Measurements from ENCODE around the gene TM4SF5. TPM values are rescaled to one million over a fixed set of nuclear protein-coding genes. Genes with fewer than 3 reads are reported as not detected.

The TM4SF5 gene
- total RNA-seq, 1 experiment from 2014 or later, result not detected

DNA sequence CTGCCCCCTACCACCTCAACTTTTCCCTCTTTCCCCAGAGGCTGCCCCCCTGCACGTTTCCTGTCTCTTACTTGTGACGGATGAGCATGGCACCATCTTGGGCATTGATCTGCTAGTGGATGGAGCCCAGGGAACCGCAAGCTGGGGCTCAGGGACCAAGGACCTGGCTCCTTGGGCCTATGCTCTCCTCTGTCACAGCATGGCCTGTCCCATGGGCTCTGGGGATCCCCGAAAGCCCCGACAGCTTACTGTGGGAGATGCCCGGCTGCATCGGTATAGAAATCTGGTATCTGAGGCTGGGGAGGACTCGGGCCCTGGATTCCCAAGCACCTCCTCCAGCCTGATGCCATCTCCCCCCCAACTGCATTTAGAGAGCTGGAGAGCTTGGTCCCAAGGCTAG lies 30.1 kb upstream of the TM4SF5 start:
- POLR2A ChIA-PET, result no interaction called here
- intact Hi-C loops (cut with micrococcal nuclease), result no loop called here
- no peak overlapping the region for H2AFZ ChIP-seq (ENCODE audit: low read depth, low read length, poor library complexity, severe bottlenecking)
- ATAC-seq (no peak), DNase-seq (ENCODE audit: low read depth, low spot score) (no peak)
- CTCF ChIA-PET, result no interaction called here
- H3K9me3 ChIP-seq (ENCODE audit: control insufficient read depth in 1 of 2, insufficient read depth in 1 of 2, low read depth in 1 of 2, low read length in 2 of 2), result no peaks in the 10 kb centered on the region
- H3K79me2 ChIP-seq (ENCODE audit: insufficient read depth, low read length), result no peaks in the 10 kb centered on the region; the same call in 1 of the 2 replicates
- no peaks in the 10 kb centered on the region for H3K36me3 ChIP-seq (ENCODE audit: control insufficient read depth in 1 of 2, insufficient read depth in 2 of 2, low read length in 2 of 2)
- RAD21 ChIA-PET (ENCODE audit: low non-redundant PET in 1 of 2, low total read pairs in 2 of 2, uncharacterized antibody in 2 of 2, unreplicated experiment in 2 of 2), result no interaction called here
- H3K9ac ChIP-seq (ENCODE audit: low read length), result no peak overlapping the region
- H3K27ac ChIP-seq (ENCODE audit: low read depth, low read length), result no peak overlapping the region
- H4K20me1 ChIP-seq (ENCODE audit: insufficient read depth), result no peaks in the 10 kb centered on the region
- H3K4me1 ChIP-seq (ENCODE audit: control insufficient read depth in 1 of 2, insufficient read depth in 2 of 2, low read length in 2 of 2), result peaks cover 11 to 20% of the 10 kb centered on the region in 2 experiments
- H3K9me2 ChIP-seq (ENCODE audit: insufficient read depth), result no peaks in the 10 kb centered on the region
- no peak overlapping the region for H3K4me2 ChIP-seq (ENCODE audit: low read length)
- H3K4me3 ChIP-seq (replicated peaks in 1 of 2; ENCODE audit: low read depth in 1 of 2, low read length in 2 of 2), result no peak overlapping the region
- TF ChIP-seq TCF7L2 (IDR thresholded peaks at IDR 0.05; ENCODE audit: borderline replicate concordance, extremely low read depth, insufficient read depth, insufficient read length) (no peak), POLR2AphosphoS5 (IDR thresholded peaks at IDR 0.05; ENCODE audit: low read depth, low read length) (no peak), EZH2 (IDR thresholded peaks at IDR 0.05) (no peak), POLR2A (IDR thresholded peaks at IDR 0.05; ENCODE audit: borderline replicate concordance, extremely low read depth, insufficient read depth, insufficient read length) (no peak), RAD21 (IDR thresholded peaks at IDR 0.05; ENCODE audit: low read depth) (no peak), SIN3A (IDR thresholded peaks at IDR 0.05; ENCODE audit: low read depth) (no peak), CBX3 (IDR thresholded peaks at IDR 0.05; ENCODE audit: low read depth) (no peak), ELF1 (IDR thresholded peaks at IDR 0.05; ENCODE audit: borderline replicate concordance, low read depth) (no peak), SP1 (IDR thresholded peaks at IDR 0.05; ENCODE audit: low read depth) (no peak), SRF (IDR thresholded peaks at IDR 0.05; ENCODE audit: low read depth) (no peak), FOSL1 (IDR thresholded peaks at IDR 0.05; ENCODE audit: low read depth) (no peak), CEBPB (IDR thresholded peaks at IDR 0.05; ENCODE audit: low read depth) (no peak), JUND (IDR thresholded peaks at IDR 0.05) (no peak), EZH2phosphoT487 (IDR thresholded peaks at IDR 0.05; ENCODE audit: borderline replicate concordance) (no peak), YY1 (IDR thresholded peaks at IDR 0.05; ENCODE audit: extremely low read depth, insufficient replicate concordance, low read depth, low read length) (no peak)
- TF ChIP-seq, protein P1, sequence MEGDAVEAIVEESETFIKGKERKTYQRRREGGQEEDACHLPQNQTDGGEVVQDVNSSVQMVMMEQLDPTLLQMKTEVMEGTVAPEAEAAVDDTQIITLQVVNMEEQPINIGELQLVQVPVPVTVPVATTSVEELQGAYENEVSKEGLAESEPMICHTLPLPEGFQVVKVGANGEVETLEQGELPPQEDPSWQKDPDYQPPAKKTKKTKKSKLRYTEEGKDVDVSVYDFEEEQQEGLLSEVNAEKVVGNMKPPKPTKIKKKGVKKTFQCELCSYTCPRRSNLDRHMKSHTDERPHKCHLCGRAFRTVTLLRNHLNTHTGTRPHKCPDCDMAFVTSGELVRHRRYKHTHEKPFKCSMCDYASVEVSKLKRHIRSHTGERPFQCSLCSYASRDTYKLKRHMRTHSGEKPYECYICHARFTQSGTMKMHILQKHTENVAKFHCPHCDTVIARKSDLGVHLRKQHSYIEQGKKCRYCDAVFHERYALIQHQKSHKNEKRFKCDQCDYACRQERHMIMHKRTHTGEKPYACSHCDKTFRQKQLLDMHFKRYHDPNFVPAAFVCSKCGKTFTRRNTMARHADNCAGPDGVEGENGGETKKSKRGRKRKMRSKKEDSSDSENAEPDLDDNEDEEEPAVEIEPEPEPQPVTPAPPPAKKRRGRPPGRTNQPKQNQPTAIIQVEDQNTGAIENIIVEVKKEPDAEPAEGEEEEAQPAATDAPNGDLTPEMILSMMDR (IDR thresholded peaks at IDR 0.05 in 2 of 3, conservative IDR thresholded peaks at IDR 0.05 in 1 of 3; ENCODE audit: borderline replicate concordance in 1 of 3, insufficient read depth in 1 of 3, low read depth in 2 of 3, low read length in 2 of 3), result no peak
- TF ChIP-seq, protein P2, sequence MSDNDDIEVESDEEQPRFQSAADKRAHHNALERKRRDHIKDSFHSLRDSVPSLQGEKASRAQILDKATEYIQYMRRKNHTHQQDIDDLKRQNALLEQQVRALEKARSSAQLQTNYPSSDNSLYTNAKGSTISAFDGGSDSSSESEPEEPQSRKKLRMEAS (IDR thresholded peaks at IDR 0.05), result no peak
- TF ChIP-seq, protein P3, sequence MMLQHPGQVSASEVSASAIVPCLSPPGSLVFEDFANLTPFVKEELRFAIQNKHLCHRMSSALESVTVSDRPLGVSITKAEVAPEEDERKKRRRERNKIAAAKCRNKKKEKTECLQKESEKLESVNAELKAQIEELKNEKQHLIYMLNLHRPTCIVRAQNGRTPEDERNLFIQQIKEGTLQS (IDR thresholded peaks at IDR 0.05), result no peak
- TF ChIP-seq, protein P4, sequence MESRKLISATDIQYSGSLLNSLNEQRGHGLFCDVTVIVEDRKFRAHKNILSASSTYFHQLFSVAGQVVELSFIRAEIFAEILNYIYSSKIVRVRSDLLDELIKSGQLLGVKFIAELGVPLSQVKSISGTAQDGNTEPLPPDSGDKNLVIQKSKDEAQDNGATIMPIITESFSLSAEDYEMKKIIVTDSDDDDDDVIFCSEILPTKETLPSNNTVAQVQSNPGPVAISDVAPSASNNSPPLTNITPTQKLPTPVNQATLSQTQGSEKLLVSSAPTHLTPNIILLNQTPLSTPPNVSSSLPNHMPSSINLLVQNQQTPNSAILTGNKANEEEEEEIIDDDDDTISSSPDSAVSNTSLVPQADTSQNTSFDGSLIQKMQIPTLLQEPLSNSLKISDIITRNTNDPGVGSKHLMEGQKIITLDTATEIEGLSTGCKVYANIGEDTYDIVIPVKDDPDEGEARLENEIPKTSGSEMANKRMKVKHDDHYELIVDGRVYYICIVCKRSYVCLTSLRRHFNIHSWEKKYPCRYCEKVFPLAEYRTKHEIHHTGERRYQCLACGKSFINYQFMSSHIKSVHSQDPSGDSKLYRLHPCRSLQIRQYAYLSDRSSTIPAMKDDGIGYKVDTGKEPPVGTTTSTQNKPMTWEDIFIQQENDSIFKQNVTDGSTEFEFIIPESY (IDR thresholded peaks at IDR 0.05; ENCODE audit: extremely low read depth, insufficient replicate concordance, low read length), result no peak
- BruUV-seq (replicated peaks), result no TSS peak
- H3K27me3 ChIP-seq (ENCODE audit: insufficient read depth, low read length), result no peaks in the 10 kb centered on the region
